ENCODE measurements around the gene PPM1H.
"Not testable (repeated sequence)": the region's sequence is repeated elsewhere in the genome, so short reads cannot be mapped to it uniquely, and the experiment has no call there.

PPM1H gene

GRCh38 chr12:62827042-62827441 lies 107.9 kb downstream of the PPM1H start:
- TF ChIP-seq CTCF (conservative IDR thresholded peaks at IDR 0.05; ENCODE audit: low read depth, low read length): peak; percentile 33
- H3K4me3 ChIP-seq (ENCODE audit: low read length): no peak overlapping the region
- DNase-seq (ENCODE audit: low read depth): no peak

GRCh38 chr12:62817556-62818271 lies 117.2 kb downstream of the PPM1H start:
- no peak overlapping the region for H3K4me3 ChIP-seq (ENCODE audit: low read length)
- TF ChIP-seq CTCF (conservative IDR thresholded peaks at IDR 0.05; ENCODE audit: low read depth, low read length): no peak
- no peak for DNase-seq (ENCODE audit: low read depth)

GRCh38 chr12:62814243-62814642 lies 120.7 kb downstream of the PPM1H start:
- DNase-seq (ENCODE audit: low read depth): no peak
- H3K4me3 ChIP-seq (ENCODE audit: low read length): no peak overlapping the region
- TF ChIP-seq CTCF (conservative IDR thresholded peaks at IDR 0.05; ENCODE audit: low read depth, low read length): no peak

GRCh38 chr12:62813031-62813829 lies 121.7 kb downstream of the PPM1H start:
- peak; percentile 71 for TF ChIP-seq CTCF (conservative IDR thresholded peaks at IDR 0.05; ENCODE audit: low read depth, low read length)
- no peak for DNase-seq (ENCODE audit: low read depth)
- no peak overlapping the region for H3K4me3 ChIP-seq (ENCODE audit: low read length)

- H3K4me3 ChIP-seq (ENCODE audit: low read length); DNase-seq (ENCODE audit: low read depth): not testable (repeated sequence)
These were observed 123.5 kb downstream of the PPM1H start for GRCh38 chr12:62811481-62811880.

- no peak overlapping the region for H3K4me3 ChIP-seq (ENCODE audit: low read length)
- no peak for DNase-seq (ENCODE audit: low read depth)
- TF ChIP-seq CTCF (conservative IDR thresholded peaks at IDR 0.05; ENCODE audit: low read depth, low read length): no peak
These were observed 126.6 kb downstream of the PPM1H start for GRCh38 chr12:62808166-62808879.

- no peak for DNase-seq (ENCODE audit: low read depth)
- H3K4me3 ChIP-seq (ENCODE audit: low read length): no peak overlapping the region
- TF ChIP-seq CTCF (conservative IDR thresholded peaks at IDR 0.05; ENCODE audit: low read depth, low read length): no peak
These were observed 128.1 kb downstream of the PPM1H start for GRCh38 chr12:62806893-62807292.

Data from retinal pigment epithelial cell (primary cell).